Stimulated activated CD8-positive, alpha-beta memory T cell treated with anti-CD3 and anti-CD28 coated beads, Interleukin-7, amount 100 ng/mL, for 1 hour (primary cell): ENCODE measurements around the gene ARHGEF12.

Source experiments
- DNase-seq, 2 donors: peaks; one replicate each; pipeline ENCODE4 v3.0.0-alpha.2; 2020; ENCODE audit warnings: low read depth in 2 of 2

Gene ARHGEF12, protein sequence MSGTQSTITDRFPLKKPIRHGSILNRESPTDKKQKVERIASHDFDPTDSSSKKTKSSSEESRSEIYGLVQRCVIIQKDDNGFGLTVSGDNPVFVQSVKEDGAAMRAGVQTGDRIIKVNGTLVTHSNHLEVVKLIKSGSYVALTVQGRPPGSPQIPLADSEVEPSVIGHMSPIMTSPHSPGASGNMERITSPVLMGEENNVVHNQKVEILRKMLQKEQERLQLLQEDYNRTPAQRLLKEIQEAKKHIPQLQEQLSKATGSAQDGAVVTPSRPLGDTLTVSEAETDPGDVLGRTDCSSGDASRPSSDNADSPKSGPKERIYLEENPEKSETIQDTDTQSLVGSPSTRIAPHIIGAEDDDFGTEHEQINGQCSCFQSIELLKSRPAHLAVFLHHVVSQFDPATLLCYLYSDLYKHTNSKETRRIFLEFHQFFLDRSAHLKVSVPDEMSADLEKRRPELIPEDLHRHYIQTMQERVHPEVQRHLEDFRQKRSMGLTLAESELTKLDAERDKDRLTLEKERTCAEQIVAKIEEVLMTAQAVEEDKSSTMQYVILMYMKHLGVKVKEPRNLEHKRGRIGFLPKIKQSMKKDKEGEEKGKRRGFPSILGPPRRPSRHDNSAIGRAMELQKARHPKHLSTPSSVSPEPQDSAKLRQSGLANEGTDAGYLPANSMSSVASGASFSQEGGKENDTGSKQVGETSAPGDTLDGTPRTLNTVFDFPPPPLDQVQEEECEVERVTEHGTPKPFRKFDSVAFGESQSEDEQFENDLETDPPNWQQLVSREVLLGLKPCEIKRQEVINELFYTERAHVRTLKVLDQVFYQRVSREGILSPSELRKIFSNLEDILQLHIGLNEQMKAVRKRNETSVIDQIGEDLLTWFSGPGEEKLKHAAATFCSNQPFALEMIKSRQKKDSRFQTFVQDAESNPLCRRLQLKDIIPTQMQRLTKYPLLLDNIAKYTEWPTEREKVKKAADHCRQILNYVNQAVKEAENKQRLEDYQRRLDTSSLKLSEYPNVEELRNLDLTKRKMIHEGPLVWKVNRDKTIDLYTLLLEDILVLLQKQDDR (N-terminal part only)

DNA sequence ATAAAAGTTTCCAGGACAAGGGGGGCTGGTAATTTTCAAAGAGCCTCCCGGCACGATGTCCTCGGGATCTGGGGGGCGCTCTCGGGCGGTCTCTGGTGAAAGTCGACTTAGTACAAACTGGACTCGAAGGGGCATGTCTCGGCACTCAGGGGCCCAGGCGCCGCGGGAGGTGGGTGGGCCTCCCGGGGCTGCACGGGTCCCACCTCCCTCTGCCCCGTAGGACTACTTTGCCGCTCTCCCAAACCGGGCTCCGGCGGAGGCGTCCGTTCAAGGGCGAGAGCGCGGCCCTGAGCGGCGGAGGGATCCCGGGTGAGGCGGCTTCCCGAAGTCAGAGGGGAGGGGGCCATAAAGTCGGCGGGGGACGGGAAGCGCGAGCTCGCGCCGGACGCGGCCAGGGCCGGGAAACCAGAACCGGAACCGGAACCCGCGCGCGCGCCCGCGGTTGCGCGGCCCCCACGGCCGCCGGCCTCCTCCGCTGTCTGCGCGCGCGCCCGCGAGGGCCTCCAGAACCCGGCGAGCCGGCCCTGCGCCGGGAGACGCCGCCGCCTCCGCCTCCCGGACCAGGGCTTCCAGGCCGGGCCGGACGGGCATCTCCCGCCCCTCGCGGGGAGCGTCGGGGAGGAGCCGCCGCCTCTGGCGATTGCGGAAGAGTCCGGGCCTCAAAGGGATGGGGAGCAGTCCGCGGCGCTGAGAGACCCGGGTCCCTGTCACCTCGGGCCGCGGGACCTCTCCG is at the start of gene ARHGEF12:
Gene ARHGEF12, plus strand, starts transcription at position 506 of the 733 bp plus-strand sequence. CDS start 831 bp downstream, outside the sequence.
- peak; percentile 50 to 51 for DNase-seq

DNA sequence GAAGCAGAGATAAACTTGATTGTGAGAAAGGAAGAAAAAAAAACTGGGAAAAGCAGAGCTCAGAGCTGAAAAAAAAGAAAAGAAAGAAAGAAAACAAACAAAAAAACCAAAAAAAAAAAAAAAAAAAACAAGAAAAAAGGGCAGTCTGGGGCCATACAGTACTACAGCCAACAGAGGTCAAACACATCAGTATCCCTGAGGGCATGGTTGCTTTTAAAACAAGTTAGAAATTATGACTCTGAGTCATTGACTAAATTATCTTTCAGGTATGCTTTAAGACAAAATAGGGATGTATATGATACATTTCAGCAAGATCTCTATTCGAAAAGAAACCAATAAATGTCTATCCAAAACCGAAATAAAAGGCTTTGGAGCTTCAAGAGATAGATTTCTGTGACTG is 48.2 kb upstream of the ARHGEF12 start:
- DNase-seq, result no peak

DNA sequence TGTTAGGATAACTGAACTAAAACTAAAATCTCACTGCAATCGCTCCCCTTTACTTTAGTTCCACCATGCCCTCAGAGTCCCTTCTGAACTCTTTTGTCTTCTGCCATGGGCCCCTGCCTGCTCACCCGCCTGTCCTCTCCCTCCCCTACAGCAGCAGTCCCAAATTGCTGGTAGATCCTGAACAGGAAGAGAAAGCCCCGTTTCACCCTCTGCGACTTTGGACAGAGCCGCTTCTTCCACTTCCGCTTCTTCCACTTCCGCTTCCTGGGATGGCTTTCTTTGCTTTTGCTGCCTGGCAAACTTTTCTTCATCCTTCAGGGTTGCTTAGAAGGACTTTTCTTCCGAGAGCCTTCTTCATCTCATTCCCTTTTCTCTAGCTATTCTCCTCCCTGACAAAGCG is 46.8 kb upstream of the ARHGEF12 start:
- no peak for DNase-seq

DNA sequence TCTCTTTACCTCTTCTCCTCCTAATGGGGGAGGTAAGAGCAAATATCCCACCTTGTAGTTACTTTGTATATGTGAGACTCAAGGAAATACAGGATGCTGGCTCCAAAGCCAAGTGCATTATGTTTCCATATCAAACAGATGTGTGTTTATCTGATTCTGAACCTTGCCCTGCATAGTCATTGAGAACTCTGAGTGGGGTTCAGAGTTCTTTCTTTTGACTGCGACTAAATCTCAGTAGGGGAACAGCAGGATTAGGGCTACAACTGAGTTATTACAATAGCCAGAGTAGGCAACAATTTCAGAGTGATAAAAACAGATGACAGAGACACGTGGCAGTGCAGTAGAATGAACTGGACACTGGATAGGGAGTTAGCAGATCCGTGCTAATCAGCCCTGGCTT is 45.3 kb upstream of the ARHGEF12 start:
- no peak for DNase-seq

DNA sequence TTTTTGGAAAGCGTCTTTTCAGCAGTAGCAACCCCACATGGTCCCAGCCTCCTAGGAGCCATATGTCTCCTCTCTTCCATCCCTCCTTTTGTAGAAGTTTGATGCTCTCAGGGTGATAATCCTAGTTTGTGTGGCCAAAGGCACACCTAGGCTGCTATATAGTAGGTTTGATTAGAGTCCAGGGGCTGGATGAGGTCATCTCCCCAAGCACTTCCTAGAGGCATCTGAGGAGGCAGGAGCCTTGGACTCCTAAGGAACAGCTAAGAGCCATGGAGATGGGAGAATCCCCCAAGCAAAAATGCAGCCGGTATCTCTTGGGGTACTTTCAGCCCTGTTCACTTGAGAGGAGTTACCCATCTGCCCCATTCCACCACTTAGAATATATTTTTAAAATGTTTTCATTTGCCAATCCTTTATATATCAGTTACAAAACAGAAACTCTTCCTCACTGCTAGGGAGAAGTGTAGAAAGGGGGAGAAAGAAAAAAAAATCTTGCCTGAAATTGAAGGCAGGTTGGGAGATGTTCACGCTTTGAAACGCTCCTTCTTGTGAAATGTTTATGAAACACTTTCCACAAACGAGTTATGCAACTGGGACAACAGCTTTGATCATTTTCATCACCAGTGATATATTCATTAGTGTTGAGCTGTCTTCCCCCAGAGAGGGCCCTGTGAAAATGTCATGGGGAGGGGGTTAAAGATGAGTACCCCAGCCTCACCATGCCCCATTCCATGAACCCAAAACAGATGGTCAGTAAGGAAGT is 43.0 kb upstream of the ARHGEF12 start:
- no peak for DNase-seq

DNA sequence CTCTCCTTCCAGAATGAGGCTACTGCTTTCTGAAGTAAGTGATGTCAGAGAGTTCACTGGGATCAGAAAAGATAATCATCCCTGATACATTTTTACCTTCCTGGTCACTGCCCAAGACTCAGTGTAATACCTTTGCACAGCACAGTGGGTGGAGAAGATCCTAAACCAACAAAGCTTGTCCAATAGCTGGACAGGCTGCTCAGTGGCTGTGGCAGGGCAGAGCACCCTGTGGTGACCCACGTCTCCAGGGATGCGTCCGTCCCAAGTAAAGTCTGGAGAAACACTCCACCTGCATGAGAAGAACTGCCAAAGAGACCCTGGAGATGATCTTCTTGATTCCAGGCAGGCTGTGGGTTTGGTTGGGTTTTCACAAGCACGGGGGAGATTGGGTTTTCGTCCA is 42.1 kb upstream of the ARHGEF12 start:
- DNase-seq, result no peak

DNA sequence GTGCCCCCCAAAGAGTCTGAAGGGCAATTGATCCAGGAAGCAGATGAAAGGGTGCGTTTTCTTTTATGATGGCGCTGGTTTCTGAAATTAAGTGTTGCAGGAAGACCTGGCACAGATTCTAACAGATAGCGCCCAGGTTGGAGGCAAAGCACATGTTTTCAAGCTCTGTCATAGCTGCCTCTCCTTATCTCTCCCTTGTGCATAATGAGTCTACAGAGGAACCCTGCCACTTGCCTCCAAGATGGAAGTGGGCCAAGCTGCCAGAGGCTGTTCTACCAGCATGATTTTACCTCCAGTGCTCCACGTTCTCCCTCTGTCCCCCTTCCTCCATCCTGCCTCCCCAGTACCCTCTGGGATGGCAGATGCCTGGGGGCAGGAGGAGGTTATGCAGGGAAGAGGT is 41.1 kb upstream of the ARHGEF12 start:
- no peak for DNase-seq

DNA sequence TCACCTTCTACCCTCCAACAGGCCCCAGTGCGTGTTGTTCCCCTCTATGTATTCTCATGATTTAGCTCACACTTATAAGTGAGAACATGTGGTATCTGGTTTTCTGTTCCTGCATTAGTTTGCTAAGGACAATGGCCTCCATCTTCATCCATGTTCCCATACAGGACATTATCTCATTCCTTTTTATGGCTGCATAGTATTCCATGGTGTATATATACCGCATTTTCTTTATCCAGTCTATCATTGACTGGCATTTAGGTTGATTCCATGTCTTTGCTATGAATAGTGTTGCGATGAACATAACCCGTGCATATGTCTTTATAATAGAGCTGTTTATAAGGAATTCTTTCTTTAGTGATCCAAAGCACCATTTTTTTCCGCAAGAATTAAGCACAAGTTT is 39.7 kb upstream of the ARHGEF12 start:
- DNase-seq, result no peak

DNA sequence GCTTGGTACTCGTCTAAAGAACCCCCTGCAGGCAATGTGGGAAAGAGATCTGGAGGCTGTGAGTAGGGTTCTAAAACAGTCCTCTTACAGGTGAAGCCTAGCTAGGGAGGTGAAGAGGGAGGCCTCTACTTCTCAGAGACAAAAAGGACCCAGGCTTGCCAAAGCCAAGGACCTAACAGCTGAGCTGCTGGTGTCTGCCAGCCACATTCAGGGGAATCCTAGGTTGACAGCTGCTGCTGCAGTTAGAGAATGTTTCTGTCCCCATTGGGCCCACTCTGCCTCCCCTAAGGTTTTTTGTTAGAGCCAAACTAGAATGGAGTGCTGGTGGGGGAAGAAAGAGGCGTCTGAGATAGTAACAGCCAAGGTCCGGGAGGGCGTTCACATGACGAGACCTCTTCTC is 37.8 kb upstream of the ARHGEF12 start:
- no peak for DNase-seq

DNA sequence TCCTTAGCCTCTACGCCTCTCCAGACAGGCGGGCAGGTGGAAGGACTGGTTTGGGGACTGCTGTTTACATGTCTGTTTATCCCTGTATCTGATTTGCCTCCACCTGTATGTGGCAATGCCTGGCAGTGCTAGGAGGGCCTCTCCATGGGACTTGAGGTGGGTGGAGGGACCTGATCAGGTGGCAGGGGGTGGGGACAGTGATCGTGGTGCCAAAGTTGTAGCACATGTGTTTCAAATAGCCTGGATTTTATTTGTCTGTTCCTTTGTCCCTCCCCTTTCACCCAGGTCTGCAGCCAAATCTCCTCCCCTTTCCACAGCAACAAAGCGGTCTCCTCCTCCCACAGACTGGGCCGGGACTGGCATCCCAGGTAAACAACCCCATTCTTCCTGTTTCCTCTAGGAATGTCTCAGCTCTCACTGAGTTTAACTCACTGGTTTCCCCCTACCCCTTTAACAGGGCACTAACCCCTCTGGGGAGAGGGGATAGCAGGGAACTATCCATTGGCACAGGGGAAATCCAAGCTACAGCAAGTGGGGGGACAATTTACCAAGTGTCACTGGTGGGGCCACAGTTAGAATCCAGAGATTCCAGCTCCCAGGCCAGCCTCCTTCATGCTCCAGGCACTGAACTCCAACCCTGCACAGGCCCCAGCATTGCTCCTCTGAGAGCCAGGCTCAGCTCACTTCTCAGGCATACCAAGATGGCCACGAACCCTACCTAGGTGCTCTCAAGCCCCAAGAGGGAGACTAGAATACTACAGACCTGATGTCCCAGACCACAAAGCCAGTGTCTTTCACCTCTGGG is 34.0 kb upstream of the ARHGEF12 start:
- DNase-seq, result no peak

DNA sequence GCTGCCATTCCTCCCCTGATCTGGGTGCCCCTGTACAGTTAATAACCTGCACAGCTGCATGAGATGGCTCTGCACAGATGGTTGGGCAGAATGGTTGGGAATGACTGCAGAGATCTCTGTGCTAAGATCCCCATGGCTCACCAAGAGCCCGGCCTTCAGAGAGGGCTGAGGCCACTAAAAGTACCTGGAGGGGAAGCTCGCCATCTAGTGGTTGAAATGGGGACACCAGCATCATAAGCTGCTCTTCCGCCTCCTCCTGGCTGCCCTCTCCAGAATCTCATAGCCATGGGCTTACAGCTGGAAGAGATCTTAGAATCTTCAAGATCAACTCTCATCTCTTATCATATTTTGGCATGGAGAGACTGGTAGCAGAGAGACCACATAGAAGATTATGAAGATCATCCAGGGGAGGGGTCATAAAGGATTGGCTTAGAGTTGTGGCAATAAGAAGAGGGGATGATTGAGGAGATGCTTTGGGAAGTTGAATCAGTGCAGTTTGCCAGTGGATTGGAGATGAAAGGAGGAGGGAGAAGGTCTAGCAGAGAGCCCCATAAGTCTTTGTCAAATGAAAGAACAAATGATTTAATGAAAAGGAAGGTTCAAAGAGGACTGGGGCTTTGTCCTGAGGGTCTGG is 33.1 kb upstream of the ARHGEF12 start:
- DNase-seq, result peak; percentile 20 to 24

DNA sequence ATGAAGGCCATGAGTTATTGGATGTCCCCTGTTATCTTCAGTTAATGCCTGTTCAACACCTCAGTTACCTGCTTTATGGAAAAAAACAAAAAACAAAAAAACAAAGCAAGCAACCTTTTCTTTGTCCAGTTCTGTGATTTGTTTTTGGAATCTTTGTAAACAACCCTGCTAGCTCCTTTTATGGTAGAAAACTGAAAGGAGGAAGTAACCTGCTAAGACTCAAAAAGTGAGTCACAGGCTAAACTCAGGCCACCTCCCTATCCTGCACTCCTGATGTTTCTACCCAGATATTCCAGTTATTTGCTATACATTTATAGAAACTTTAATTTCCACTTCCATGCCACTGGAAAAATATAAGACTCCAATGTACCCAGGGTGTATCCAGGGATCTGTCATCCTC is 31.7 kb upstream of the ARHGEF12 start:
- DNase-seq, result no peak

DNA sequence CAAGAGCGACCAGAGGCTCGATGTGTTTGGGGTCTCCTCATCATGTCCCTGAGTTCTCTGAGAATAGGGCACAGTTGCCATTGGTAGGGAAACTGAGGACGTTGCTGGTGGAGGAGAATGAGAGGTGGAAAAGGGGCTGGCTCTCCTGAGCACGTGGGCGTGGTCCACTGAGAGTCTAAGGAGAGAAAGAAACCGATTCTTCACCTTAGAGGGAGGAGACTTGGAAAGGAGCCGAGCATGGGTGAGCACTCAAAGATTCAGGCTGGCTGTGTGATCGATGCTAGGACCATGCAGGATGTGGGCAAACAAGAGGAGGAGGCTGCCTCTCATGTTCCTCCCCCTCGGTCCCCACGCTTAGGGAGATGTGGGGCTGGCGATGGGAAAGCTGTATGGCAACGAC is 30.9 kb upstream of the ARHGEF12 start:
- no peak for DNase-seq

DNA sequence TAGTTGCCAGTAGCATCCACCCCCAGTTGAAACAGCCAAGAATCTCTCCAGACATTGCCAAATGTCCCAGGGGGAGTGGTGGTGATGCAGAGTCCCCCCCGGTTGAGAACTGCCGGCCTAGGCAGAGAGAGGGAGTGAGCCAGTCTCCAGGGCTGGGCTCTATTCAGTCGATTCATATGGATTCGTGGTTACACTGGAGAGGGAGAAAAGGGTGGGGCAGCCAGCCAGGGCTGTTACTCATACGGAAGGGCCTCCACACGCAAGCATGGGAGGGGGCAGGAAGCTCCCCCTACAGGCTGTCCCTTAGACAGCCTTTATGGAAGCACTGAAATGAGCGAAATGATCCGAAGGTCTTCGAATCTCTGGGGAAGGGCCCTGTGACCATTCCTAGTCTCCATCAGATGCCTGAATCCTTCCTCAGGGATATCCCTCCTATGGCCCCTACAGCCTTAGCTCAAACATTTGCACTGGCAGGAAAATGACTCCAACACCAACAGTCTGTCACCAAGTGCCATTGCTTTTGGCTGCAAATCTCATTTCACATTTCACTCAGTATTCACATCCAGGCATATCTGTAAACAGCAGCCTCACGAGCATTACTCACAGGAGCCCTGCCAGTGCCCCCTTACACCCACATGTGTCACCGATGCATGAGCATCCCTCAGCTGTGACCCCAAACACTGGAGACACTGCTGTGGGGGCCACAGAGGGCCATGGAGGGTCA is 29.5 kb upstream of the ARHGEF12 start:
- DNase-seq, result no peak

DNA sequence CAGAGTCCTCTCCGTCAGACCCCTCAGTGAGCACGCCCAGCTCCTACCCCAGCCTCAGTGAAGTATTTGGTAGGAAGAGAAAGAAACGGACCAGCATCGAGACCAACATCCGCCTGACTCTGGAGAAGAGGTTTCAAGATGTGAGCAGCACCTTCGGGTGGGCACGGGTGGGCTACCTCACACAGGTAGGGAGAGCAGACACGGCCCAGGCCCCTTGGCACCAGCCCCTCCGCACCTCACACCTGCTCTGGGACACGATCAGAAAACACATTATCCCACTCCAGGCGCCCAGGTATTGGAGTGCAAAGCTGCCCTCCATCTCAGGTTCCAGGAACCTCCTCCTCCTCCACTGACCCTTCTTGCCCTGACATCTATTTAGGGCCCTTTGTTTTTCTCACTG is 28.7 kb upstream of the ARHGEF12 start:
- DNase-seq, result no peak

DNA sequence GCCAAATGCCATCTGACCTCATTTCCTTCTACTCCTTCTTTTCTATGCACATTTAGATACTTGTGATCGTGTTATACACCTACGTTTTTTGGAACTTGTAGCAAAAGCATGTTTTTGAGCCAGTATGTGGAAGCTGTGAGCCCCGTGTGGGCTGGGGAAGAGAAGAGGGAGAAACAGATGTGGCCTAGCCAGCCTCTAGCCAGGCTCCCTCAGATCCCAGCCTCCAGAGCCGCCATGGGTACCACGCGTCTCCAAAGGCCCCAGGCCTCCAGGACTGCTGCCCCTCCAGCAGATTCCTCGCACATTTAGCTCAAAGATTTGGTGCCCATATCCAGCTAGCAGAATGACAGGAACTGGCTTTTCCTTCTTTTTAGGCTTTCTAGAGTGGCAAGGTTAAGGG is 28.1 kb upstream of the ARHGEF12 start:
- DNase-seq, result no peak

DNA sequence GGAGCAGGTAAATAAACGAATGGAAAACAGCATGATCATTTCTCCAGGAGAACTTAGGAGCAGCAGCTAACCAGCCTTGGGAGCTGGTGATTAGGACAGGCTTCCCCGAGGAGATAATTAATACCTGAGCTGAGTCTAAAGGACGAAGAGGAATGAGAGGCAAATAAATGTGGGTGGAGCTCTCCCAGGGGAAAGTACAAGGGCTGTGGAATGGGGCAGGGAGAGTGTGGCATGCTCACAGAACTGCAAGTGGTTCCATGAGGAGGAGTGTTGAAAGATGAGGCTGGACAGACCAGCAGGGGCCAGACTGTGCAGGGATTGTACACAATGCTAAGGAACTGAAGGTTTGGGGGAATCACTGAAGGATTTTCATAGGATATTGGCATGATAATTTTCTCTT is 25.3 kb upstream of the ARHGEF12 start:
- no peak for DNase-seq

DNA sequence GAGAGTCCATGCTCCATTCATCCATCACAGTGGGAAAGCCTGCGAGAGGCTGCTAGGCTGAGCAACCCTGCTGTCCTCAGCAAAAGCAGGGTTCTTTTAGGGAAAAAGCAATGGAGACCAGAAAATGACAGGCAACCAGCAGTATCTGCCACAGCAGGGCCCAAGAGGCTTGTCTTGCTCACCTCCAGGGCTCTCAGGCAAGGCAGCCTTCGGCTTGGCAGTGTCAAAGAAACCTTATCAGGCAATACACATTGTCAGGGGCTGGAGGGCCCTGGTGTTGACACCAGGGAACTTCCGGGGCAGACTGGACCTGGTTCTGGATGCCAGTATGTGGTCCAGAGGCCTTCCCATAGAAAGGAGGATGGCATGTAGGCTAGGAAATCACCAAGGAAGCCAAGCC is 21.4 kb upstream of the ARHGEF12 start:
- DNase-seq, result no peak
